ENCODE measurements around the gene ACTR1B. TPM values are rescaled to one million over a fixed set of nuclear protein-coding genes. Genes with fewer than 3 reads are reported as not detected.
"Not testable (repeated sequence)": the region's sequence is repeated elsewhere in the genome, so short reads cannot be mapped to it uniquely, and the experiment has no call there.

ACTR1B gene
- total and polyA plus RNA-seq, 2 experiments from 2014 or later, result 53.4 to 65.8 TPM

DNA sequence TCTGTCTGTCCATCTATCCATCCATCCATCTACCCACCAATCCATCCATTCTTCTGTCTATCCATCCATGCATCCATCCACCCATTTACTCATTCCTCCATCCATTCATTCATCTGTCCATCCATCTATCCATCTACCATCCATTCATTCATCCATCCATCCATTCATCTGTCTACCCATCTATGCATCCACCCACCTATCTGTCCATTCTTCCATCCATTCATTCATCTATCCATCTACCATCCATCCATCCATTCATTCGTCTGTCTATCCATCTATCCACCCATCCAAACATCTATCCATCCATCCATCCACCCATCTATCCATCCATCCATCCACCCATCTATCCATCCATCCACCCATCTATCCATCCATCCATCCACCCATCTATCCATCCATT is 43.4 kb downstream of the ACTR1B start:
- H4K20me1 ChIP-seq (ENCODE audit: insufficient read depth); H3K36me3 ChIP-seq (ENCODE audit: low read depth); H3K27me3 ChIP-seq (replicated peaks; ENCODE audit: insufficient read depth); H3K4me1 ChIP-seq (ENCODE audit: insufficient read depth); H3K9me2 ChIP-seq (ENCODE audit: insufficient read depth); H3K4me3 ChIP-seq; H3K27ac ChIP-seq; in situ Hi-C loops (cut with MboI); H3F3A ChIP-seq (ENCODE audit: insufficient read depth); DNase-seq; H3K79me2 ChIP-seq (ENCODE audit: insufficient read depth); H3K4me2 ChIP-seq (ENCODE audit: unreplicated experiment); H2AFZ ChIP-seq; H3K9me3 ChIP-seq (ENCODE audit: low read depth); H3K9ac ChIP-seq: not testable (repeated sequence)
- WGBS, 2 experiments (ENCODE audit: low coverage in 1 of 2, low lambda C conversion rate in 2 of 2, missing lambda C conversion rate in 2 of 2), result 57 to 67% methylated on average over 1 of the region's 1 CpG

DNA sequence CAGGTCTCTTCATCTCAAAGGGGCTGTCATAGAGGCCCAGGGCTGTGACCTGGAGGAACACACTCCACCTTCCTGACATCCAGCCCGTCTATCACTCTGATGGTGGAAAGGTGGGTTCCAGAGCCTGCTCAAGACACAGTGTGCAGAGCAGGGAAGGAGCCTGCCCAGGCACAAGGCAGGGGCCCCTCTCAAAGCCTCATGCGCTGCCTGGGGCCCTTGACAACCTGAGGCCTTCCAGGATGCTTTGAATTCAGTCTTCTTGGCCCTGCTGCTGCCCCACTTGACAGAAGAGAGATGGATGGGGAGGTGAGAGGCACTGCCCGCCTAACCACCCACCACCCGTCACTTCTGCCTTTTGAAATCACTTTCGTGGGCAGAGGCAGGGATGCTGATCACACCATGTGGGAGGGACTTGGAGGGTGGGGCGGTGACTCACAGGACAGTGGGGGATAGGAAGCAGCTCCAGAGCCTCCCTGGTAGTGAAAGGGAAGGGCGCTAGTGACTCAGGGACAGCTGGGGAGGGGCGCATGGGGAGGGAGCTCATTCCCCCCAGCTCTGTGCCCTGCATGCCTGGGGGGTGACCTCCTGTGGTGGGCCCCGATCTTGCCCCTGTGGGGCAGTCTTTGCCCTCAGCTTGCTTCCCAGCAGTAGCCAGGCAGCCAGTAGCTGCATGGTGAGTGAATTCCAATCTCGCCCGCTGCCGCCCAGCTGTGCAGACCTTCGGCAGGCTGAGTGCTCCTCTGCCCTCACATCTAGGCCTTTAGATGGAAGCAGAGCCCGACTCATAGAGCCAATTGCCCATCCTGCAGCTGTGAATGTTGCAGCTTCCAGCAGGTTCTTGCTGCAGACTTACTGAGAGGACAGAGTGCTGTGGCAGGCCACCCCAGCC is 44.7 kb downstream of the ACTR1B start:
- H3F3A ChIP-seq (ENCODE audit: insufficient read depth); H3K9me2 ChIP-seq (ENCODE audit: insufficient read depth); H3K4me3 ChIP-seq; H3K27ac ChIP-seq; H4K20me1 ChIP-seq (ENCODE audit: insufficient read depth); H3K79me2 ChIP-seq (ENCODE audit: insufficient read depth); H3K4me1 ChIP-seq (ENCODE audit: insufficient read depth); H3K9me3 ChIP-seq (ENCODE audit: low read depth); H3K9ac ChIP-seq; in situ Hi-C loops (cut with MboI); H3K36me3 ChIP-seq (ENCODE audit: low read depth); H3K27me3 ChIP-seq (replicated peaks; ENCODE audit: insufficient read depth): not testable (repeated sequence)
- peak; percentile 60 for DNase-seq
- 9 to 17% methylated on average over 6 to 9 of the region's 14 CpGs for WGBS, 2 experiments (ENCODE audit: low coverage in 1 of 2, low lambda C conversion rate in 2 of 2, missing lambda C conversion rate in 2 of 2)
- peak overlapping the region; percentile 62 for H2AFZ ChIP-seq
- H3K4me2 ChIP-seq (ENCODE audit: unreplicated experiment), result peak overlapping the region; percentile 57

DNA sequence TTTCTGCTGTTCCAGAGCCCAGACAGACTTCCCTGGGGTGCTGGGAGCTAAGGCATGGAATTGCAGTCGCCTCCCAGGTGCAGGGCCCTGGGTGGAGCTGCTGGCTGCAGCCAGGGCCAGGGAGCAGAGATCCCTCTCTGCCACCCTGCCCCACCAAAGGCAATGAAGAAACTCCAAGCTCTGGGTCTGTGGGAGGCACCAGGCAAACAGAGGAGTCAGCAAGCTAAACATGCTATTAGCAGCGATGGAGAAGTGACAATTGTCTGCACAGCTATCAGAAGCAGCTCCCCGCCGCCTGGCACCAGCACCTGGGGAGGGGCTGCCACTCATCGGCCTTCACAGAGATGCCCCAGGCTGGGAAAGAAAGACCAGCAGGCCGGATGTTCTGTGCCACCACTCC is 45.9 kb downstream of the ACTR1B start:
- no peak overlapping the region for H3K4me3 ChIP-seq
- H3K27ac ChIP-seq, result no peak overlapping the region
- in situ Hi-C loops (cut with MboI), result no loop called here
- H3K27me3 ChIP-seq (replicated peaks; ENCODE audit: insufficient read depth), result no peaks in the 10 kb centered on the region
- DNase-seq, result no peak
- H3F3A ChIP-seq (ENCODE audit: insufficient read depth), result no peaks in the 10 kb centered on the region
- no peaks in the 10 kb centered on the region for H3K9me3 ChIP-seq (ENCODE audit: low read depth)
- no peaks in the 10 kb centered on the region for H3K9me2 ChIP-seq (ENCODE audit: insufficient read depth)
- peaks cover 4% of the 10 kb centered on the region; the same call in 1 of the 2 replicates for H3K4me1 ChIP-seq (ENCODE audit: insufficient read depth)
- no peaks in the 10 kb centered on the region for H4K20me1 ChIP-seq (ENCODE audit: insufficient read depth)
- H2AFZ ChIP-seq, result no peak overlapping the region
- no peaks in the 10 kb centered on the region for H3K36me3 ChIP-seq (ENCODE audit: low read depth)
- no peak for TF ChIP-seq EZH2 (IDR thresholded peaks at IDR 0.05; ENCODE audit: insufficient read depth, poor library complexity, severe bottlenecking)
- TF ChIP-seq EZH2phosphoT487 (IDR thresholded peaks at IDR 0.05; ENCODE audit: insufficient read depth, low read depth), result no peak
- 88 to 92% methylated on average over 4 to 6 of the region's 6 CpGs for WGBS, 2 experiments (ENCODE audit: low coverage in 1 of 2, low lambda C conversion rate in 2 of 2, missing lambda C conversion rate in 2 of 2)
- no peak overlapping the region for H3K9ac ChIP-seq
- H3K4me2 ChIP-seq (ENCODE audit: unreplicated experiment), result no peak overlapping the region
- no peaks in the 10 kb centered on the region for H3K79me2 ChIP-seq (ENCODE audit: insufficient read depth)

DNA sequence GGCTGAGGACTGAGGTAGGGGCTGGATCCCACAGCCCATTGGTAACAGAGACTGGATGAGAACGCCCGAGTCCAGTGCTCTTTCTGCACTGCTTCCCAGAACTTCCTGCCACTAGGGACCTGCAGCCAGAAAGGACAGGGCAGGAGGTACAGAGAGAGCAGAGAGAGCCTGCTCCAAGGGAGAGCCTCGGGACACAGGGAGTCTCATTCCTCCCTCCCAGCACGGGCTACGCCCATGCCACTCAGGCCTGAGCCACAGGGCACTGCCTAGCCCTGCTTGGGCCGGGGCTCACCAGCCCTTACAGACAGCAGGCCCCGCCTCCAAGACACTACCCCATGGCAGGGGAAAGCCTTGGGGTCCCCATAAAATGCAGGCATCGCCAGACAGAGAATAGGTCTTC is 48.1 kb downstream of the ACTR1B start:
- H3K4me2 ChIP-seq (ENCODE audit: unreplicated experiment); H3K4me1 ChIP-seq (ENCODE audit: insufficient read depth); H3K9ac ChIP-seq; H3K36me3 ChIP-seq (ENCODE audit: low read depth); H3K9me3 ChIP-seq (ENCODE audit: low read depth); H3K27me3 ChIP-seq (replicated peaks; ENCODE audit: insufficient read depth); H3K9me2 ChIP-seq (ENCODE audit: insufficient read depth); H4K20me1 ChIP-seq (ENCODE audit: insufficient read depth); in situ Hi-C loops (cut with MboI); H2AFZ ChIP-seq; H3K79me2 ChIP-seq (ENCODE audit: insufficient read depth); H3K4me3 ChIP-seq; DNase-seq; H3K27ac ChIP-seq; H3F3A ChIP-seq (ENCODE audit: insufficient read depth): not testable (repeated sequence)
- WGBS, 2 experiments (ENCODE audit: low coverage in 1 of 2, low lambda C conversion rate in 2 of 2, missing lambda C conversion rate in 2 of 2), result 85% methylated on average over 3 of the region's 8 CpGs; no CpG with 5 or more reads in 1 of the 2 experiments

DNA sequence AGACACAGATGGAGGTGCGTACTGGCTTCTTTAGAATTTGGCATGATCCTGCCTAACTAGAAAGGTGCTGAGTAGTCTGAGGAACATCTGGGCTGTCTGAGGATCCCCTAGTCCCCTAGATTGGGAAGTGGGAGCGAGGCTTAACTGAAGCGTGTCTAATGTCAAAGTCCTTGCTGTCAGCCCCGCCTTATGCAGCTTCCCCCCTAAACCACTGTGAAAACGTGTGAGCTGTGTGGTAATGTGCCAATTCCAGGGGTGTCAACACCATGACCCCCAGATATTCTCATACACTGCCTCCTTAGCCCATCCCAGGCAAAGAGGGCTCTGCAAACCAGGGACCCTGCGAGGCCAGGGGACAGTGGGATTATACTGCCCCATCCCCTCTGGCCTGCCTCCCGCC is 51.9 kb downstream of the ACTR1B start:
- H3K79me2 ChIP-seq (ENCODE audit: insufficient read depth); H3K9ac ChIP-seq; H3K4me2 ChIP-seq (ENCODE audit: unreplicated experiment); H3K4me3 ChIP-seq; DNase-seq; H3K27ac ChIP-seq; H3K36me3 ChIP-seq (ENCODE audit: low read depth); H3F3A ChIP-seq (ENCODE audit: insufficient read depth); in situ Hi-C loops (cut with MboI); H3K4me1 ChIP-seq (ENCODE audit: insufficient read depth); H4K20me1 ChIP-seq (ENCODE audit: insufficient read depth); H3K9me2 ChIP-seq (ENCODE audit: insufficient read depth); H2AFZ ChIP-seq; H3K9me3 ChIP-seq (ENCODE audit: low read depth); H3K27me3 ChIP-seq (replicated peaks; ENCODE audit: insufficient read depth): not testable (repeated sequence)
- WGBS, 2 experiments (ENCODE audit: low coverage in 1 of 2, low lambda C conversion rate in 2 of 2, missing lambda C conversion rate in 2 of 2), result 0 to 17% methylated on average over 1 of the region's 7 CpGs

DNA sequence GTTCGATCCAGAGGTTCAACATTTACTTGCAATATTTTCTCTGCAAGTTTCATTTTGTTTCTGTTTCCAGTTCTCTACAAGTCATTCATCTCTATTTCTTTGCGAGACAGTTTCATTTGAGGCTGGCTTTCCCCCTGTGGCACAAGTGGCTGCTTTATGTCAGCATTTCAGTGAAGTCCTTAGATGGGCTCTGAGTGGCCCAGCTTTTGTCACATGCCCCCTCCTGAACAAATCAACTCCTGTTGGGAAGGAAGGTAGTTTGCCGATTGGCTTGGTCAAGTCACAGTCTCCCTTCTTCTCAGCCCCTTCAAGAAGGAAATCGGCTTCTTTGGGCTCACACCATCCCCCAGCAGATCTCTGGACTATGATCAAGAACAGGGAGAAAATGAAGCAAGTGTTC is 55.1 kb downstream of the ACTR1B start:
- in situ Hi-C loops (cut with MboI); H3K27me3 ChIP-seq (replicated peaks; ENCODE audit: insufficient read depth); H3K36me3 ChIP-seq (ENCODE audit: low read depth); H3K4me1 ChIP-seq (ENCODE audit: insufficient read depth); H3K9ac ChIP-seq; H3K27ac ChIP-seq; H3K79me2 ChIP-seq (ENCODE audit: insufficient read depth); H3F3A ChIP-seq (ENCODE audit: insufficient read depth); H2AFZ ChIP-seq; H3K9me3 ChIP-seq (ENCODE audit: low read depth); H3K4me3 ChIP-seq; H3K9me2 ChIP-seq (ENCODE audit: insufficient read depth); H4K20me1 ChIP-seq (ENCODE audit: insufficient read depth); H3K4me2 ChIP-seq (ENCODE audit: unreplicated experiment); DNase-seq: not testable (repeated sequence)
- WGBS, 2 experiments (ENCODE audit: low coverage in 1 of 2, low lambda C conversion rate in 2 of 2, missing lambda C conversion rate in 2 of 2), result 67 to 70% methylated on average over 4 of the region's 4 CpGs
